ENCODE data around the gene MINK1.

MINK1 gene

DNA sequence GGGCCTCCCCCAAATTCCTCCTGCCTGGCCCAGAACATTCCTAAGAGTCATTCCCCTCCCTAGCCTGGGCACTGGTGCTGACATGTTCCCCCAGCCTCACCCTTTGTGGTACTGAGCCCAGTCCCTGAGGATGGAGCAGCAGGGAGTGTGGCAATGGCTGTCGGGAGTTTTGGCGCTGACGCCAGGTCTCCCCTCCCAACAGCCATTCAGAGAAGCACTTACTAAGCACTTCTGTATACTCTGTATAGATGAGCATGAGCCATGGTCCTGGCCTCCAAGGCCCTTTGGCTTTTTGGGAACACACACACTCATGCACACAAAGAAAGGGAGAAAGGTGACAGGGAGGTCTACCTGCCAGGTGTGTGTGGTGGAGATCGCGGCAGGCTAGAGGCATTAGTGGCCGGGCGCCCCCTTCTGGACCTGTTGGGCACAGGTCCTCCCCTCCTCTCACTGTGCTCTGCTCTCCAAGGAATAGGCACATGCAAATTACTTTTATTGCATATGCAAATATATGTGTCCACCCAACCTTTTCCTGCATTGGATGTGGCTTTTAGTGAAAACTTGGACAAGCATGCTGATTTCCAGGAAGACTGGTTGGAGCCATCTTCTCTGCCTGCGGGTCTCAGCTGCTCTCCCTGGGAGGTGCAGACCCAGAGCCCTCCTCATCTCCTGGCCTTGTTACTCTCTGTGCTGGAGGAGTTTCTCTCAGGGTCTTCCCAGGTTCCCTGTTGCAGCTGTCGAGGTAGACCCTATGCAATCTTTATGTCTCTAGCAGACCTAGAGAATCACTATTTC lies 48.8 kb downstream of the MINK1 start:
- DNase-seq, result no peak

- DNase-seq, result no peak
These were observed 51.3 kb downstream of the MINK1 start for GRCh38 chr17:4884489-4884888.

GRCh38 chr17:4886830-4887229 lies 53.7 kb downstream of the MINK1 start:
- DNase-seq, result no peak

DNA sequence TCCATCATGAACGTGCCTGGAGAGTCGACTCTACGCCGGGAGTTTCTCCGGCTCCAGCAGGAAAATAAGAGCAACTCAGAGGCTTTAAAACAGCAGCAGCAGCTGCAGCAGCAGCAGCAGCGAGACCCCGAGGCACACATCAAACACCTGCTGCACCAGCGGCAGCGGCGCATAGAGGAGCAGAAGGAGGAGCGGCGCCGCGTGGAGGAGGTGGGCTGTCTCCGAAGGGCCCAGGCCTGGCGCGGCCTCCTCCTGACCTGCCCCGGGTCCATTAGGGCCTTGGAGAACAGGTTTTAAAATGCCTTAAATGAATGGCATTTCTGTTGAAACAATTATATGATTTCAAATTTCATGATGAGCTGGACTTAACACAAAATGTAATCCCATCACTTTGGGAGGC lies 54.4 kb downstream of the MINK1 start:
- no peak for DNase-seq

DNA sequence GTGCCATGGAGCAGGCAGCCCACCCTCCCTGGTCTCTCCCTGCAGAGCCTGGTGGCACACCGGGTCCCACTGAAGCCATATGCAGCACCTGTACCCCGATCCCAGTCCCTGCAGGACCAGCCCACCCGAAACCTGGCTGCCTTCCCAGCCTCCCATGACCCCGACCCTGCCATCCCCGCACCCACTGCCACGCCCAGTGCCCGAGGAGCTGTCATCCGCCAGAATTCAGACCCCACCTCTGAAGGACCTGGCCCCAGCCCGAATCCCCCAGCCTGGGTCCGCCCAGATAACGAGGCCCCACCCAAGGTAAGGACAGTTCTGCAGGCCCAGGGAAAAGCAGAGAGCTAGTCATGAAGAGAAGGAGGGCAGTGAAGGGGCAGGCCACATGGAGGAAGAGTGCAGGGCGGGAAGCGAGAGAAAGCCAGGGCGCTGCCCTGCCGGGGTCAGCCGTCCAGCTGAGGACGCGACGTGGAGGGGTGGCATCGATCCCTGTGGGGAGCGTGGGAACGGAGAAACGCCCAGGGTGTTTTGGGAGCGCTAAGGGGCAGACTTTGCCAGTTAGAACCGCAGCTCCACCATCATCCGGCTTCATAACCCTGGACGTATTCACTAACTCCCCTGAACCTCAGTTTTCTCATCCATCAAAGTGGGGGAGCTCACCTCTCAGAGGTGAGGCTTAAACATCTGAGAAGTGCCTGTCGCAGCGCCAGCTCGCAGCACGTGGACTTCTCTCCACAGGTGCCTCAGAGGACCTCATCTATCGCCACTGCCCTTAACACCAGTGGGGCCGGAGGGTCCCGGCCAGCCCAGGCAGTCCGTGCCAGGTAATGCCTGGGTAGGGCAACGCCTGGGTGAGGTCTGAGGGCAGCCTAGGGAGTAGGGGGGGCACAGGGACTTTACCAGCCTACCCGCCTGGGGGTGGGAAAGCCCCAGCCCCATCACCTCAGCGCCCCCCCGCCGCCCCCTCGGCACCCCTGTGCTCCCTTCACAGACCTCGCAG lies 58.6 kb downstream of the MINK1 start:
- no peak for DNase-seq

DNA sequence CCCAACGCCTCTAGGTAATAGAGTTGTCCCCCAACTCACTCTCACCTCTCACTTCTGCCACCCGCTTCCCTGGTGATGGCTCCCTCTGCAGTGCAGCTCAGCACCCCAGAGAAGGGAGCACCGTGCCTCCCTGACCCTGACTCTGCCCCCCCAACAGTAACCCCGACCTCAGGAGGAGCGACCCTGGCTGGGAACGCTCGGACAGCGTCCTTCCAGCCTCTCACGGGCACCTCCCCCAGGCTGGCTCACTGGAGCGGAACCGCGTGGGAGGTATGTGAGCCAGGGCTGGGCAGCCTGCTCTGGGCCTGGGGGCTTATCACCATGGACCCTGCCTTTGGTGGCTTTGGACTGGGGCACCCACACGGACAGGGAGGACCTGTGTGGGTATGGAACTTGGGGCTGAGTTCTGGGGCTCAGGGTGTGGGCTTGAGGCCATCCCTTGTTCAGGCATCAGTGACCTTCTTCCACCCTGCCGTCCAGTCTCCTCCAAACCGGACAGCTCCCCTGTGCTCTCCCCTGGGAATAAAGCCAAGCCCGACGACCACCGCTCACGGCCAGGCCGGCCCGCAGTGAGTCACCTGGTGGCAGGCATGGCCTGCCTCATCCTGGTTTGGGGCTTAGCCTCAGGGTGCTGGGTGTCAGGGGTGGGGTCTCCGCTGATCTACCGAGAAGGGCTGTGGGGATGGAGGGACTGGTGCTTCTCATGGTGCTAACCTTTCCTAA lies 59.5 kb downstream of the MINK1 start:
- no peak for DNase-seq

GRCh38 chr17:4893272-4893671 lies 60.1 kb downstream of the MINK1 start:
- no peak for DNase-seq

DNA sequence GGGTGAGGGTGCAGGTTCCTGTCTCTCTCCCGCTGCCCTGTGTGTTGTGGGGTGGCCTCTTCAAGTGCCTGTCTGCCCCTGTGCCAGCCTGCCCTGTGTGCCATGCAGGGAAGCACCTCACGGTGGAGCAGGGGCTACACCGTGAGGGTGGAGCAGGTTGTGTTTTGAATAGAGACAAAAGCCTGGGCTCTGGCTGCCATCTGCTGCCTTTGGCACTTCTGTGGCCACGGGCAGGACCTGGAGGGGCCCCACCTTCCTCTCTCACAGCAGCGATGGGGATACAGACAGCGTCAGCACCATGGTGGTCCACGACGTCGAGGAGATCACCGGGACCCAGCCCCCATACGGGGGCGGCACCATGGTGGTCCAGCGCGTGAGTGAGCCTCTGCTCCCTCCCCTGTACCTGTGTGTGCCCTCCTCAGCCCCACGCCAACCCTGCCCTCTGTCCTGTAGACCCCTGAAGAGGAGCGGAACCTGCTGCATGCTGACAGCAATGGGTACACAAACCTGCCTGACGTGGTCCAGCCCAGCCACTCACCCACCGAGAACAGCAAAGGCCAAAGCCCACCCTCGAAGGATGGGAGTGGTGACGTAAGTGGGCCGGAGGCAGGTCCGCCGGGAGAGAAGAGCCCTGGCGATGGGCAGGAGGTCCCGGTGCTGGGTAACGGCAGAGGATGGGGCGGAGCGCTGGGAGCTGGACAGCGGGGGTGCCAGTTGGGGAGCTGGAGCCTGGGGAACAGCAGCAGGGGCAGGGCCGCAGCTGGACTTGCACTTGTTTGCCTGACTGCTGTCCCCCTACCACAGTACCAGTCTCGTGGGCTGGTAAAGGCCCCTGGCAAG lies 60.8 kb downstream of the MINK1 start:
- DNase-seq, result no peak

- DNase-seq, result no peak
These were observed 62.0 kb downstream of the MINK1 start for GRCh38 chr17:4895121-4895520.

DNA sequence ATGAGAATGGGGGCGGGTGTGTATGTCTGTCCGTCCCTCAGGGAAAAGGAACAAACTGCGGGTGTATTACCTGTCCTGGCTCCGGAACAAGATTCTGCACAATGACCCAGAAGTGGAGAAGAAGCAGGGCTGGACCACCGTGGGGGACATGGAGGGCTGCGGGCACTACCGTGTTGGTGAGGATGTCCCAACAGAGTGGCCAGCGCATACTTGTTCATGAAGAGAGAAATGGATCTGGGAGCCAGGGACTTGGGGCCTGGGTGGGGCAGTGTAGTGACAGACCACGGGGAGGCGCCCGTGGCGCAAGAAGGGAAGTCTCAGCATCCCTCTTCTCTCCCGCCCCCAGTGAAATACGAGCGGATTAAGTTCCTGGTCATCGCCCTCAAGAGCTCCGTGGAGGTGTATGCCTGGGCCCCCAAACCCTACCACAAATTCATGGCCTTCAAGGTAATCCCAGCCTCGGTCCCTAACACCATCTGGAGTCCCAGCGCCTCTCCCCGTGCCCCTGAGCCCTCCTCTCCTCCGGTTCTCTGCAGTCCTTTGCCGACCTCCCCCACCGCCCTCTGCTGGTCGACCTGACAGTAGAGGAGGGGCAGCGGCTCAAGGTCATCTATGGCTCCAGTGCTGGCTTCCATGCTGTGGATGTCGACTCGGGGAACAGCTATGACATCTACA lies 62.7 kb downstream of the MINK1 start:
- DNase-seq, result no peak

- DNase-seq, result no peak
These were observed 63.4 kb downstream of the MINK1 start for GRCh38 chr17:4896332-4897197.

DNA sequence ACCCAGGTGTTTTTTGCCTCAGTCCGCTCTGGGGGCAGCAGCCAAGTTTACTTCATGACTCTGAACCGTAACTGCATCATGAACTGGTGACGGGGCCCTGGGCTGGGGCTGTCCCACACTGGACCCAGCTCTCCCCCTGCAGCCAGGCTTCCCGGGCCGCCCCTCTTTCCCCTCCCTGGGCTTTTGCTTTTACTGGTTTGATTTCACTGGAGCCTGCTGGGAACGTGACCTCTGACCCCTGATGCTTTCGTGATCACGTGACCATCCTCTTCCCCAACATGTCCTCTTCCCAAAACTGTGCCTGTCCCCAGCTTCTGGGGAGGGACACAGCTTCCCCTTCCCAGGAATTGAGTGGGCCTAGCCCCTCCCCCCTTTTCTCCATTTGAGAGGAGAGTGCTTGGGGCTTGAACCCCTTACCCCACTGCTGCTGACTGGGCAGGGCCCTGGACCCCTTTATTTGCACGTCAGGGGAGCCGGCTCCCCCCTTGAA lies 64.1 kb downstream of the MINK1 start:
- DNase-seq, result no peak

GRCh38 chr17:4897785-4898184 lies 64.6 kb downstream of the MINK1 start:
- DNase-seq, result no peak

GRCh38 chr17:4898351-4898750 lies 65.2 kb downstream of the MINK1 start:
- DNase-seq, result no peak

DNA sequence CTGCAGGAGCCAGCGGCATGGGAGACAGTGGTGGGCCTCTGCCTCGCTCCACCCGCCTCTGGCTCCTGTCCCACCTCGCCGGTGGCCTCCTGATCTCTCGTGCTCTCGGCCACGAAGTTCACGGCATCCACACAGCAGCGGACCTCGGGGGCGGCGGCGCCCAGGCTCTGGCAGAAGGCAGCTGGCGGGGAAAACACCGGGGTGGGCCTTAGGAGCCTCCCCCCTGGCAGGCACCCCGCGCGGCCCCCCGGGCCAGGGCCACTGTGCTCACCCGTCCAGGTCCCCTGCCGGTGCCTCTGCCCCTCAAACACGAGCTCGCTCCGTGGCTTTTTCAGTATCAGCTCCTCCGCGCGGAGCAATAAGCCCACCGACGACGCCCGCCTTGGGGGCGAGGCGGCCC lies 65.8 kb downstream of the MINK1 start:
- no peak for DNase-seq

- DNase-seq, result no peak
These were observed 66.4 kb downstream of the MINK1 start, which contains the start of gene C17orf107 for GRCh38 chr17:4899341-4900230. Gene C17orf107, plus strand, starts transcription at chr17:4899536. Its CDS starts 227 bp downstream, at chr17:4899763.

DNA sequence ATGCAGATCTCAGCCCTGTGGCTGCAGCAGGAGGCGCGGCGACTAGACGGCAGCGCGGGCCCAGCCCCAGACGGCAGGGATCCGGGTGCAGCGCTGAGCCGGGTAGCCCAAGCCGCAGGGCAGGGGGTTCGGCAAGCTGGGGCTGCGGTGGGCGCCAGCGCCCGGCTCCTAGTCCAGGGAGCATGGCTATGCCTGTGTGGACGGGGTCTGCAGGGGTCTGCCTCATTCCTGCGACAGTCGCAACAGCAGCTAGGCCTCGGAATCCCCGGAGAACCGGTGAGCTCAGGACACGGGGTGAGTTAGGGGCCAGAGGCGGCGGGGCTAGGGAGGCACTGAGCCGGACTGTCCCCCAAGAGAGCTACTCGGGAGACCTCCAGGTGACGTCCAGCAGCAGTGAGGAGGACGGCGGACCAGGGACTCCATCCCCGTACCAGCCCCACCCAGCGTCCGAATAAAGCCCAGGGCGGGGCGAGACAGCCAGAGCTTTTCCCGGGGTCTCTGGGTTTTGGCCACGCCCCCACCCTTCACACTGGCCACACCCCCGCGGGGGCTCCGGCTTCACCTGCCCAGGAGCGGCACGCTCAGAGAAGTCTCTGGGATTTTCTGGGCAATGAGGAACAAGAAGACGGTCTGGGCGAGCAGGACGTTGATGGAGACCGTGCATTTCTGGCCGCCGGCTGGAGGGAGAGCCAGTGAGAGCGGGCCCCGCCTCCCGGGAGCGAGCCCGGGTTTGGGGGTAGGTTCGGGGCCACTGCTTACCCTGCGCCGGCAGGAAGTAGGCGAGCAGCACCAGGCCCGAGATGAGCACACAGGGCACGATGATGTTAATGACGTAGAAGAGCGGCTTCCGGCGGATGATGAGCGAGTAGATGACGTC lies 67.3 kb downstream of the MINK1 start:
- DNase-seq, result no peak

- no peak for DNase-seq
These were observed 68.0 kb downstream of the MINK1 start for GRCh38 chr17:4901108-4901647.
